Tibial artery (tissue), 4 donors: ENCODE data around the gene DLL3.

Source experiments
- DNase-seq, 2 donors: peaks; one replicate each; pipeline ENCODE4 v3.0.0-alpha.2; 2019
- H3K27ac ChIP-seq, 2 donors: fragments of 200-600 bp; sonication (generic) in 1 of 2; 1 replicate in 1 of 2; 2 replicates in 1 of 2; pipeline ENCODE4 v1.5.1; 2018 to 2019; ENCODE audit warnings: mild to moderate bottlenecking in 1 of 2
- H3K27me3 ChIP-seq, 2 donors: fragments of 200-600 bp; sonication (generic) in 1 of 2; one replicate each; pipeline versions ENCODE4 v1.5.1 to v1.6.0; 2016 to 2019
- H3K36me3 ChIP-seq, 3 donors: fragments of 200-600 bp; sonication (generic) in 2 of 3; one replicate each; pipeline ENCODE4 v1.5.1; 2016 to 2019; ENCODE audit warnings: mild to moderate bottlenecking in 2 of 3
- H3K4me1 ChIP-seq, 4 donors: fragments of 200-600 bp; sonication (generic) in 2 of 4; 1 replicate in 3 of 4; 2 replicates in 1 of 4; pipeline ENCODE4 v1.5.1; 2016 to 2019
- H3K4me3 ChIP-seq, 2 donors: fragments of 200-600 bp; sonication (generic) in 1 of 2; 1 replicate in 1 of 2; 2 replicates in 1 of 2; pipeline ENCODE4 v1.5.1; 2018 to 2019; ENCODE audit warnings: mild to moderate bottlenecking in 2 of 2
- H3K9me3 ChIP-seq, 3 donors: fragments of 200-600 bp; sonication (generic) in 1 of 3; one replicate each; pipeline ENCODE4 v1.5.1; 2016 to 2019
- intact Hi-C: fragments of 100-400 bp; cut with DNase I; formaldehyde crosslinking; loops from one replicate; pipeline ENCODE4 v1.15.0; 2023; ENCODE audit warnings: low total_unique reads
- TF ChIP-seq, protein P1 (sequence below), 2 experiments: fragments of 200-600 bp in 1 of 2; fragments of 450-650 bp in 1 of 2; IDR thresholded peaks; one replicate each; pipeline ENCODE4 v1.5.1; 2017 to 2019; ENCODE audit warnings: antibody characterized with exemption in 2 of 2, mild to moderate bottlenecking in 1 of 2, moderate library complexity in 1 of 2

DLL3 gene

DNA sequence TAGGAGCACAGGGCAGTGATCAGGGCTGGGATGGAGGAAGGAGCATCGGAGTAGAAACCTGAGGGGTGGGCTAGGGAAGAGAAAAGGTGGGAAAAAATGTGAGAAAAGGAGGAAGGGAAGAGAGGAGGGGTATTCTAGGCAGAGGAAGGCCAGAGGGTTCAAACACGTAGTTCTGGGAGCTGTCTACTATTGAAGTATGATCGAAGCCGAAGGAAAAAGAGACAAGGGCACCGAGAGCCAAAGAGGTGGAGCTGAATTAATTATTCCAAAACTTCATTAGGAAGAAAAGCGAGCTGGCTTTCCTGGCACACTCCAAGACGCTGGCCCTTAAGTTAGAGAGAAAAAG is 7.8 kb downstream of the DLL3 start:
- TF ChIP-seq, protein P1, sequence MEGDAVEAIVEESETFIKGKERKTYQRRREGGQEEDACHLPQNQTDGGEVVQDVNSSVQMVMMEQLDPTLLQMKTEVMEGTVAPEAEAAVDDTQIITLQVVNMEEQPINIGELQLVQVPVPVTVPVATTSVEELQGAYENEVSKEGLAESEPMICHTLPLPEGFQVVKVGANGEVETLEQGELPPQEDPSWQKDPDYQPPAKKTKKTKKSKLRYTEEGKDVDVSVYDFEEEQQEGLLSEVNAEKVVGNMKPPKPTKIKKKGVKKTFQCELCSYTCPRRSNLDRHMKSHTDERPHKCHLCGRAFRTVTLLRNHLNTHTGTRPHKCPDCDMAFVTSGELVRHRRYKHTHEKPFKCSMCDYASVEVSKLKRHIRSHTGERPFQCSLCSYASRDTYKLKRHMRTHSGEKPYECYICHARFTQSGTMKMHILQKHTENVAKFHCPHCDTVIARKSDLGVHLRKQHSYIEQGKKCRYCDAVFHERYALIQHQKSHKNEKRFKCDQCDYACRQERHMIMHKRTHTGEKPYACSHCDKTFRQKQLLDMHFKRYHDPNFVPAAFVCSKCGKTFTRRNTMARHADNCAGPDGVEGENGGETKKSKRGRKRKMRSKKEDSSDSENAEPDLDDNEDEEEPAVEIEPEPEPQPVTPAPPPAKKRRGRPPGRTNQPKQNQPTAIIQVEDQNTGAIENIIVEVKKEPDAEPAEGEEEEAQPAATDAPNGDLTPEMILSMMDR (IDR thresholded peaks at IDR 0.05), result no peak
- intact Hi-C loops, result no loop called here
- Histone ChIP-seq H3K4me1 (peaks cover 0 to 19% (median 5%) of the 10 kb centered on the region in 4 donors), H3K27ac (no peak overlapping the region), H3K27me3 (peaks cover 3 to 82% of the 10 kb centered on the region in 2 donors), H3K9me3 (no peaks in the 10 kb centered on the region), H3K36me3 (no peaks in the 10 kb centered on the region), H3K4me3 (peak overlapping the region; percentile 24 to 45)
- no peak for DNase-seq

DNA sequence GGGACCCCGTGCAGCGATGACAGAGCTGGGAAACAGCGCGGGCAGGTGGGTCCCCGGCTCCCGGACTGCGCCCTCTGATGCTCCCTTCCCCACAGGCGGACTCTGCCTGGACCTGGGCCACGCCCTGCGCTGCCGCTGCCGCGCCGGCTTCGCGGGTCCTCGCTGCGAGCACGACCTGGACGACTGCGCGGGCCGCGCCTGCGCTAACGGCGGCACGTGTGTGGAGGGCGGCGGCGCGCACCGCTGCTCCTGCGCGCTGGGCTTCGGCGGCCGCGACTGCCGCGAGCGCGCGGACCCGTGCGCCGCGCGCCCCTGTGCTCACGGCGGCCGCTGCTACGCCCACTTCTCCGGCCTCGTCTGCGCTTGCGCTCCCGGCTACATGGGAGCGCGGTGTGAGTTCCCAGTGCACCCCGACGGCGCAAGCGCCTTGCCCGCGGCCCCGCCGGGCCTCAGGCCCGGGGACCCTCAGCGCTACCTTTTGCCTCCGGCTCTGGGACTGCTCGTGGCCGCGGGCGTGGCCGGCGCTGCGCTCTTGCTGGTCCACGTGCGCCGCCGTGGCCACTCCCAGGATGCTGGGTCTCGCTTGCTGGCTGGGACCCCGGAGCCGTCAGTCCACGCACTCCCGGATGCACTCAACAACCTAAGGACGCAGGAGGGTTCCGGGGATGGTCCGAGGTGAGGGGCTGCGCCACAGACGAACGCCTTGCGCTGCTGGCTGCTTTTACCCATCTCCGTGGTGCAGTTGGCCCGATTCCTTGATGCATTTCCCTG is 8.4 kb downstream of the DLL3 start:
- no peak for DNase-seq
- Histone ChIP-seq H3K4me3 (peak overlapping the region; percentile 24 to 45), H3K9me3 (no peaks in the 10 kb centered on the region), H3K36me3 (no peaks in the 10 kb centered on the region), H3K27ac (no peak overlapping the region), H3K4me1 (peaks cover 0 to 19% (median 5%) of the 10 kb centered on the region in 4 donors), H3K27me3 (peaks cover 3 to 86% of the 10 kb centered on the region in 2 donors)
- intact Hi-C loops, result no loop called here
- TF ChIP-seq, protein P1 (IDR thresholded peaks at IDR 0.05), result no peak

DNA sequence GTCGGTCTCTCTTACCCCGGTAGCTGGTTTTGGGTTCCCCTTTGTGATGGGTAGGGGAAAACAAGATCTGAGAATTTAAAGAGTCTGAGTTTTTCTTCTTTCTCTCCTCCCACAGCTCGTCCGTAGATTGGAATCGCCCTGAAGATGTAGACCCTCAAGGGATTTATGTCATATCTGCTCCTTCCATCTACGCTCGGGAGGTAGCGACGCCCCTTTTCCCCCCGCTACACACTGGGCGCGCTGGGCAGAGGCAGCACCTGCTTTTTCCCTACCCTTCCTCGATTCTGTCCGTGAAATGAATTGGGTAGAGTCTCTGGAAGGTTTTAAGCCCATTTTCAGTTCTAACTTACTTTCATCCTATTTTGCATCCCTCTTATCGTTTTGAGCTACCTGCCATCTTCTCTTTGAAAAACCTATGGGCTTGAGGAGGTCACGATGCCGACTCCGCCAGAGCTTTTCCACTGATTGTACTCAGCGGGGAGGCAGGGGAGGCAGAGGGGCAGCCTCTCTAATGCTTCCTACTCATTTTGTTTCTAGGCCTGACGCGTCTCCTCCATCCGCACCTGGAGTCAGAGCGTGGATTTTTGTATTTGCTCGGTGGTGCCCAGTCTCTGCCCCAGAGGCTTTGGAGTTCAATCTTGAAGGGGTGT is 9.1 kb downstream of the DLL3 start:
- Histone ChIP-seq H3K27me3 (peaks cover 3 to 86% of the 10 kb centered on the region in 2 donors), H3K4me3 (peak overlapping the region in 1 of 2 donors; percentile 45), H3K4me1 (peaks cover 0 to 16% (median 5%) of the 10 kb centered on the region in 4 donors), H3K36me3 (no peaks in the 10 kb centered on the region), H3K27ac (no peak overlapping the region), H3K9me3 (no peaks in the 10 kb centered on the region)
- intact Hi-C loops, result no loop called here
- no peak for DNase-seq
- TF ChIP-seq, protein P1 (IDR thresholded peaks at IDR 0.05), result no peak

DNA sequence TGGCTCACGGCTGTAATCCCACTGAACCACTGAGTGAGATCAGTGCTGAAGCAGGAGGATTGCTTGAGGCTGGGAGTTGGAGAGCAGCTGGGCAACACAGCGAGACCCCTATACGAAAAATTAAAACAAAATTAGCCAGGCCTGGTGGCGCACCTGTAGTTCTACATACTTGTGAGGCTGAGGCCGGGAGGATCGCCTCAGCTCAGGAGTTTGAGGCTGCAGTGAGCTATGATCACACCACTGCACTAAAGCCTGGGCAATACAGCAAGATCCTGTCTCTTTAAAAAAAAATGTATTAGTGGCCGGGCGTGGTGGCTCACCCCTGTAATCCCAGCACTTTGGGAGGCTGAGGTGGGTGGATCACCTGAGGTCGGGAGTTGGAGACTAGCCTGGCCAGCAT is 9.9 kb downstream of the DLL3 start:
- peaks cover 3 to 84% of the 10 kb centered on the region in 2 donors for H3K27me3 ChIP-seq

DNA sequence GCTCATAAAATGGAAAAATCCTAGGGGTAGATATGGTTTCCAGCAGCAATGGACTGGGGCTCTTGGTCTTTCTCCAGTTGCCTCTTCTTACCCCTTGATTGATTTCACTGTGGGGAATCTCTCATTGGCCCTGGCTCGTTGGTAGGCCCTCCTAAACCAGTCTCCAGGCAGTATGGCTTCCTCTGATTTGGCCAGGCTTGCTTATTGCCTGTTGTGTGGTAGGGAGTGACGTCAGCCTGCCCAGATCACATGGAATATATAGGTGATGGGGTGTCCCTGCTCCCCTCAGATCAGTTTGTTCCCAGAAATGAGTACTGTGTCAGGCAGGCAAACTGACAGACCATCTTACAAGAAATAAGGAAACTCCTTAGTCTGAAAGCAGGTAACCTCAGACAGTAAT is 10.5 kb downstream of the DLL3 start:
- H3K27me3 ChIP-seq, result peaks cover 3 to 84% of the 10 kb centered on the region in 2 donors
- no peak overlapping the region for H3K27ac ChIP-seq
- intact Hi-C loops, result no loop called here
- DNase-seq, result no peak
- peaks cover 0 to 12% (median 5%) of the 10 kb centered on the region in 4 donors for H3K4me1 ChIP-seq
- H3K9me3 ChIP-seq, result no peaks in the 10 kb centered on the region
- TF ChIP-seq, protein P1 (IDR thresholded peaks at IDR 0.05), result no peak
- H3K36me3 ChIP-seq, result no peaks in the 10 kb centered on the region
- no peak overlapping the region for H3K4me3 ChIP-seq

More for the DNA sequence above, 9.9 kb downstream of the DLL3 start:
- Histone ChIP-seq H3K4me1 (peaks cover 0 to 12% (median 5%) of the 10 kb centered on the region in 4 donors), H3K36me3 (no peaks in the 10 kb centered on the region), H3K9me3 (no peaks in the 10 kb centered on the region), H3K27ac (no peak overlapping the region), H3K4me3 (no peak overlapping the region)
- TF ChIP-seq, protein P1 (IDR thresholded peaks at IDR 0.05), result no peak
- DNase-seq, result no peak
- intact Hi-C loops, result no loop called here
